Astrocyte of the hippocampus (primary cell): ENCODE results near the gene KAT6B.

ENCODE experiments used
- DNase-seq: peaks from one replicate; pipeline ENCODE4 v3.0.0; 2011; ENCODE audit warnings: low read depth, low spot score

Gene KAT6B

DNA sequence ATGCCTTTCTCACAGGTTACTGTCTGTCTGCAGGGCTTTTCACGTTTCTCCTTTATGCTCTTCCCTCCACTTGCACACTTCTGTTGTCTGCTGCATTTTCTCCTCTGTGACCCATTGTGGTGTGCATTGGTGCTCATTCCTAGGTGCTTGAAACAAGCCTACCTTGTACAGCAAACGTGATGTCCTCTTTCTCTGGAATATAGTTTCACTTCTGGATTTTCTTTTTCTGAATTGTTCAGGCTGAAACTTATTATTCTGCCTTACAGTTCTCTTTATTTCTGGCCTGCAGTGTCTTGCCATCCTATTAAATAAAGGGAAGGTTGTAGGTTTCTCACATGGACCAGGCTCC lies 156.2 kb downstream of the KAT6B start:
- DNase-seq: no peak

DNA sequence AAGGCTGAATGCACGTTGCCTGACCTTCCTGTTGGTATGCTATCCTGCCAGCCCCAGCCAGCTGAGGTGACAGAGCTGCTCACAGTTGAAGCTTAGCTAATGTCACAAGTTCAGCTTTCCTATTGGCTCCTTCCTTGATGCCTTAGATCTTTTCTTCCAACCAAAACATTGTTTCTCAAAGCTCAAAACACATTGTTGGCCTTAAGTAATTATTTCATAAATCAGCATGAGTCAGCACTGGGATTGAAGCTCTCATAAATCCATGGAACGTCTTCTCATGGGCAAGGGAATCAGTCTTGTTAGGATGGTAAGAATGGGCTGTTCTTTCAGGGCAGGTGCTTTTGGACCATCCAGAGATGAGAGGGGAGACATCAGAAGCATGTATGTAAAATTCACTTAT lies 157.0 kb downstream of the KAT6B start:
- DNase-seq: no peak

DNA sequence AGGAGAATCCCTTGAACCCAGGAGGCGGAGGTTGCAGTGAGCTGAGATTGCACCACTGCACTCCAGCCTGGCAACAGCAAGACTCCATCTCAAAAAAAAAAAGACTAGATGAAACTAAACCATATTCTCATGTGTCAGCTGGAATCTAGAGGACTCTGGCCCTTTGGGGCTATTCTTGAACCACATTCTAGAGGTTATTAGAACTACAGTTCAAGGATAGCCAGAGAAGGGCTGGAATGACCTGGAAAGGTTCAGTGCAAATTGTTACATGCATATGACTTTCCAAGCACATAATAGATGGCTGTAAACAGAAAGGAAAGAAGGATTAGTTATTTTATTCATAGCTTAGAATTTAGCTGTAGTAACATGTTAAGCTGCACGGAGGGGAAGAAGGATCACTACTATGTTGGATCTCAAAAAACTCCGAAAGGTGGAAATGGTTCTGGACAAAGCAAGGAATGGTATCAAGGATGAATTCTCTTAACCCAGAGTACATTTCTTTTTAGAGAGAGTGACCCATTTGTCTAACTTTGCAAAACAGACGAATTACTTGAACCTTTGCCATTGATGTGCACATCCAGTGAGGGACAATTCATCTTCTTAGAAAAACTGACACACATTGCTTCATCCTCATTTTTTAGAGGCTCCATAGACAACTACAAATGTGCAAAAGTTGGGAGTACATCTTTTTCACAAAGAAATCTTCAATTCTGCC lies 161.1 kb downstream of the KAT6B start:
- DNase-seq: no peak

GRCh38 chr10:74988054-74988775 lies 161.8 kb downstream of the KAT6B start:
- DNase-seq: peak; percentile 88

GRCh38 chr10:74988832-74989561 lies 162.6 kb downstream of the KAT6B start:
- peak; percentile 60 for DNase-seq

- peak; percentile 6 for DNase-seq
Measured at GRCh38 chr10:74991435-74991834, 165.0 kb downstream of the KAT6B start.

DNA sequence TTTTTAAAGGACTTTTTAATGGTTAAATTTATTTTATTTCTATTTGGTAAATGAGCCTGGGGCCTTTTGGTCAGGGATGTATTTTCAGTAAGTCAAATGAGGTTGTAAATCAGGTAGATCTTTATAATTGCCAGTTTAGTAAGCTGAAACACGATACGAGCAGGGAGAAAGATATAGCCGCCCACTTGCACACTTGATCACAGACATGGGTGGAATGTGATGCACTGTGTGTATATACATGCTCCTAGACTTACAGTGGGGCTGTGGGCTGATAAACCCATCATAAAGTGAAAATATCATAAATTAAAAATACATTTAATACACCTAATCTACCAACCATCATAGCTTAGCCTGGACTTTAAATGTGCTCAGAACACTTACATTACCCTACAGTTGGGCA lies 165.7 kb downstream of the KAT6B start:
- DNase-seq: no peak

GRCh38 chr10:74993649-74994048 lies 167.2 kb downstream of the KAT6B start:
- DNase-seq: no peak

- no peak for DNase-seq
Measured at GRCh38 chr10:74994854-74995253, 168.5 kb downstream of the KAT6B start.

DNA sequence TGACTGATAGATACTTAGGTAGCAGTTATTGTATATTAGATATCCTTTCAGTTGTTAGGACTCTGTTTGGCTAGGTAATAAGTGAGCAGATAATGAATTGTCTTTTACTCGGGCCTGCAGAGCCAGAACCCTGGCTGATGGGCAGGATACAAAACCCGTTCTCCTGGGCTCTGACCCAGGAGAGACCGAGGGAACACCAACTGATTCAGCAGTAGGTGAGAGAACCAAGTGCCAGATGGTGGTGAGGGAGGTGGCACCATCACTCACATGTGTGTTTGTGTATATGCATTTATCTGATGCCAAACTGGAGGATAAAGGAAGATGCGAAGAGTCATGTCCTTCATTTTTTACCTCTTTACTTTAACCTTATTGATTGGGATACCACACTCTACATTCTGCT lies 169.4 kb downstream of the KAT6B start:
- no peak for DNase-seq

DNA sequence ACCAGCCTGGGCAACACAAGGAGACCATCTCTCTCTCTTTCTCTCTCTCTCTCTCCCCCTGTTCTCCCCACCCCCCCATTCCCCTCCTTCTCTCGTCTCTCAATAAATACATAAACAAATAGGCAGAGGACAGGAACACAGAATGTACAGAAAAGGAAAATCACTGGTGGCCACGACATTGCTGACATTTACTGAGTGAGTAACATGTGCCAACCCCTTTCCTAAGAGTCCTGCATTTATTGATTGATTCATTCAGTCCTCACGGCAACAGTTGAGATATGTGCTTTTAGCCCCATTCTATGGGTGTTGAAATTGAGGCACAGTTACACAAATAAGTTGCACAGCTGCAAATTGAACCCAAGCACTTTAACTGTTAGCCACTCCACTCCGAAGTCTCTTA lies 170.8 kb downstream of the KAT6B start:
- DNase-seq: no peak

- no peak for DNase-seq
Measured at GRCh38 chr10:75000748-75001321, 174.4 kb downstream of the KAT6B start.

DNA sequence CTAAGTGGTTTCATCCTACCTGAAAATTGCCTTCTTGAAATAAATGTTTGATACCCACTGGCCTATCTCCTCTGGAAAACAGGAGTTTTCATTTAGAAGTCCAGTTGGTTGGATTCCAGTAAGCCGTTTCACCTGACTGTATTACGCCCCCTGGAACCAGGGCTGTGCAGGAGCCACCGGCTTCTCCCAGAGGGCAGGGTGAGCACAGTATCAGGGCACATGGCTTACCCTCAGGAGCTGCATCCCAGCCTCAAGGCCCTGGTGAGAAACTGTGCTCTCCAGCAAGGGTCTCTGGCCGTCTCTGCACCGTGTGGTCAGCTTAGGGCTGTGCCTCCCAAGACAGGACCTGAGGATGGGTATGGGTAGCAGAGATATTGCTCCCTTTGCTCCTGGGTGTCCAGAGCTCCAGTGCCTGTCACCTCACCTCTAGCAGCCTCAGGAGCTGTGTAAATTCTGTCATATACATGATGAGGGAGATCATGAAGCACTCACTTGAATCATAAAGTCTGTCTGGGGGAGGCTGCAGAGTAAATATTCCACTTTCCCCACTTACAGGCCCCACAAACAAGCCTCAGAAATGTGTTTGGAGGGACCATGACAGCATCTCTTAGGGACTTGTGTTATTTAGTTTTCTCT lies 175.4 kb downstream of the KAT6B start:
- DNase-seq: no peak

GRCh38 chr10:75002351-75002725 lies 175.9 kb downstream of the KAT6B start:
- DNase-seq: no peak

- DNase-seq: no peak
Measured at GRCh38 chr10:75002967-75003594, 176.7 kb downstream of the KAT6B start.

- no peak for DNase-seq
Measured at GRCh38 chr10:75003891-75004290, 177.5 kb downstream of the KAT6B start.

GRCh38 chr10:75007646-75008045 lies 181.2 kb downstream of the KAT6B start:
- DNase-seq: no peak

GRCh38 chr10:75008952-75009351 lies 182.6 kb downstream of the KAT6B start:
- DNase-seq: no peak

- DNase-seq: no peak
Measured at GRCh38 chr10:75009426-75009825, 183.0 kb downstream of the KAT6B start.

- DNase-seq: no peak
Measured at GRCh38 chr10:75010373-75010772, 184.0 kb downstream of the KAT6B start.

DNA sequence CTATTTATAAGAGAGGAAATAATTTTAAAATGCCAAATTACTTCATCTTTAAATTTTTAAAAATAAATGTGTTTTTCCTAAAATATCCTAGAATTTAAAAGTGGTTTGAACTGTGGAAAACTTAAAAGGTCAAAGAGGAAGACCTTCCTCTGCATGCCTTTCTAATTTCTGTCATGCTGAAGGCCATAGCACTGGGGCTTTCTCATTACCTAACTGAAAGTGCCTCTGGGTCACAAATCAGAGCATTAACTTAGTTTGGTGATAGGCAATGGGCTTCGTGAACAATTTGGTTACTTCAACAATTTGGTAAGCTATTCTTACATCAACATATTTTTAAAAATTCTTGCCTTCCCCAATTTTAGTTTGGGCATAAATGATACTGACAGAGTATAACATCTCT lies 184.8 kb downstream of the KAT6B start:
- DNase-seq: no peak

GRCh38 chr10:75012471-75012870 lies 186.1 kb downstream of the KAT6B start:
- DNase-seq: no peak
